DMS 273 (cell line): ENCODE measurements around the gene CSNK1G3.

Experiments used
- DNase-seq: peaks from one replicate; lab custom pipeline; 2025; ENCODE audit not compliant: unreplicated experiment; lab: John Stamatoyannopoulos, UW

The CSNK1G3 gene

DNA sequence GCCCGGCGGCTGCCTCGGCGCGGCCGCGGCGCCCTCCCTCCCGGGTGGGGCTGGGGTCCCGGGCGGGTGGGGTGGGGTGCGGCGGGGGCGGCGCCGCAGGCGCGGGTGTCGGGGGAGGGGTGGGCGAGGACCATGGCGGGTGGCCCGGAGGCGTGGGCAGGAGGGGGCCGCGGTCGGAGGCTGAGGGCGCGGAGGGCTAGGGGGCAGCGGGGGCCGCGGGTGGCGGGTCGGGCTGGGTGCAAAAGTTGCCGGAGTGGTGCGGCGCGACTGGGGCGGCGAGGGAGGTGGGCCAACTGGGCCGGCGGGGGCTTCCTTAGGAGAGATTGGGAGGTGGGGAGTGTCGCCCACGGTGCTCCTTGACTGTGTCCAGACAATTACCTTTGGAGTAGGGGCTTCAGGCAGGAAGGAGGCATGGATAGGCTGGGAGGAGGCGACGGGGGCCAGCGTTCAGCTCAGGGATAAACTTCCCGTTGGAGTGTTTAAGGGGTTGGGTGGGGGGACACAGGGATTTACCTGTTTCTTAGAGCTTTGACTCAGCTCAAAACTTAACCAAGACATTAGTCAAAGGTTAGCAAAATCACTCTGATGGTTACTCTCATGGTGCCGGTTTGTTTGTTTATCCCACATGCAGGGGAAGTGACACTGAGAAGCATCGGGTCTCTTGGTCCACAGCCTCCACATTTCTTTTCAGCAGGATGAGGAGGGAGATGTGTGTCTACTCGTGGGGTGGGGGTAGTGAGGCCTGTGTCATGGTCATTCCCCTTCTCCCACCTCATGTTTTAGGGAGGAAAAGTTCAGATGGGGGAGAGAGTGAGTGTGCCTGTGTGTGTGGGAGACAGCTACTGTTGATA lies 859 bp downstream of the CSNK1G3 start:
- peak; percentile 61 for DNase-seq

GRCh38 chr5:123514615-123515355 lies 2.8 kb downstream of the CSNK1G3 start:
- DNase-seq, result no peak

- no peak for DNase-seq
These were observed 3.9 kb downstream of the CSNK1G3 start for GRCh38 chr5:123515904-123516303.

- no peak for DNase-seq
These were observed 5.5 kb downstream of the CSNK1G3 start for GRCh38 chr5:123517476-123517875.

DNA sequence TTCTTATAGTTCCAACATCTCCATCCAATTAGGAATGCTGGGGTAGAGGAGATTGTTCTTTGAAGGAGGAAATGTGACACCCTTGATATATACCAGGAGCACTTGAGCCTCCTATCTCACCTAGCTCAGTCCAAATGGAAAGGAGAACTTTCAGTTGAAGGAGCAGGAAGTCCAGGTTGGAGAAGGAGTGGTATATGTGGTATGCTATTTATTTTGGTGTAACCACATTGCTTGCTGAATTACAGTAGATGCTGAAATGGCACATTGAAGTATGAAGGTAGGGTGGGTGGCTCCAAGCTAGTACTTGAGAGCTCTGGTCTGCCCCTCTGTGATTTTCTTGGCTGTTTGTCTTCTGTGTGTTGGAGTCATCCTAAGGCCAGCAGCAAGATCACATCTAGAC lies 6.1 kb downstream of the CSNK1G3 start:
- DNase-seq, result no peak

GRCh38 chr5:123520677-123521247 lies 8.8 kb downstream of the CSNK1G3 start:
- no peak for DNase-seq

- DNase-seq, result no peak
These were observed 12.2 kb downstream of the CSNK1G3 start for GRCh38 chr5:123524146-123524545.

GRCh38 chr5:123527190-123527589 lies 15.2 kb downstream of the CSNK1G3 start:
- DNase-seq, result no peak

GRCh38 chr5:123528065-123528464 lies 16.1 kb downstream of the CSNK1G3 start:
- no peak for DNase-seq

GRCh38 chr5:123528878-123529277 lies 16.9 kb downstream of the CSNK1G3 start:
- DNase-seq, result no peak

- DNase-seq, result no peak
These were observed 18.8 kb downstream of the CSNK1G3 start for GRCh38 chr5:123530728-123531127.

- no peak for DNase-seq
These were observed 23.7 kb downstream of the CSNK1G3 start for GRCh38 chr5:123535648-123536047.

DNA sequence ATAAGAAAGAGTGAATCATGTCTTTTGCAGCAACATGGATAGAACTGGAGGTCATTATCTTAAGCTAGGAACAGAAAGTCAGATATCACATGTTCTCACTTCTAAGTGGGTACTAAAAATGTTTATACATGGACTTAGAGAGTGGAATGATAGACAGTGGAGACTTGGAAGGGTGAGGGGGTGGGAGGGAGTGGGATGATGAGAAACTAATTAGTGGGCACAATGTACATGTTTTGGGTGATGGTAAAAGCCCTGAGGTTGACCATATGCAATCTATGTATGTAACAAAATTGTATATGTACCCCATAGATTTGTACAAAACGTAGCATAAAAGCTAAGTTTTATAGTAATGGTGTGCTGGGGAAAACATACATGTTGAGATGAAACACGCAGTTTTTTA lies 25.3 kb downstream of the CSNK1G3 start:
- no peak for DNase-seq

GRCh38 chr5:123537845-123538244 lies 25.9 kb downstream of the CSNK1G3 start:
- no peak for DNase-seq

GRCh38 chr5:123538670-123539459 lies 26.9 kb downstream of the CSNK1G3 start:
- peak; percentile 33 for DNase-seq

GRCh38 chr5:123540534-123540933 lies 28.6 kb downstream of the CSNK1G3 start:
- DNase-seq, result no peak

- no peak for DNase-seq
These were observed 31.5 kb downstream of the CSNK1G3 start for GRCh38 chr5:123543438-123543837.

- peak; percentile 31 for DNase-seq
These were observed 33.5 kb downstream of the CSNK1G3 start for GRCh38 chr5:123545506-123545905.

GRCh38 chr5:123546657-123547056 lies 34.7 kb downstream of the CSNK1G3 start:
- DNase-seq, result no peak

GRCh38 chr5:123549256-123549904 lies 37.4 kb downstream of the CSNK1G3 start:
- DNase-seq, result no peak

DNA sequence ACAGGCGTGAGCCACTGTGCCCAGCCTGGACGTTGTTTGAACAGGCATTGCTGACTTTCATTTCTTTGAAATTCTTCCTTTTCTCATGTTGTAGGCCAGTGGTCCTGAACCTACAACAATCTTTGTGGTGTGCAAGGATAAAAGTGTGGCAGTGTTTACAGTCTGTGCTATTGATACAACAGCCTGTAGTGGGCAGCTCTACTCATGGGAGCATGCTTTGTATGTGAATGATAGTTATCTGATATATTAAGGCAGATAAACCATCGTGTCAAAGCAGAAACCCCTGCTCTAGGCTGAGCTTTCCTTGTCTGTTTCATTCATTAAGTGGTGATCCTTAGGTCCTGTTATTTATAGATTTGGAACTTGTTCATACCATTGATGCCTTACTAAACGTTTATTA lies 42.6 kb downstream of the CSNK1G3 start:
- DNase-seq, result no peak
